Upper lobe of left lung (tissue), 4 donors: ENCODE results near the gene ANKIB1.

Source experiments
- CTCF ChIP-seq, 6 experiments: fragments of 450-650 bp in 4 of 6; fragments of 200-600 bp in 2 of 6; sonication (generic) in 2 of 6; IDR thresholded peaks; one replicate each; pipeline ENCODE4 v1.5.1; 2016 to 2019; ENCODE audit warnings: antibody characterized with exemption in 6 of 6
- EP300 ChIP-seq, 4 donors: sonication (generic); formaldehyde crosslinking; IDR thresholded peaks; one replicate each; pipeline ENCODE4 v1.5.1; 2017; ENCODE audit warnings: antibody characterized with exemption in 4 of 4, control low read depth in 2 of 4
- POLR2A ChIP-seq, 4 donors: fragments of 450-650 bp; IDR thresholded peaks; one replicate each; pipeline ENCODE4 v1.5.1; 2016 to 2017; ENCODE audit warnings: antibody characterized with exemption in 4 of 4, mild to moderate bottlenecking in 2 of 4

GRCh38 chr7:92206672-92207071, 39.1 kb upstream of the ANKIB1 start:
- no peak for TF ChIP-seq EP300 (IDR thresholded peaks at IDR 0.05)
- no peak for TF ChIP-seq CTCF (IDR thresholded peaks at IDR 0.05)
- TF ChIP-seq POLR2A (IDR thresholded peaks at IDR 0.05) = no peak
